HG03280 (cell line): ENCODE data around the gene TUBAL3.

Experiments used
- ATAC-seq: cut with Tn5 transposase; IDR thresholded peaks from one replicate; pipeline ENCODE4 v1.9.1; 2021; ENCODE audit warnings: mild to moderate bottlenecking, moderate library complexity; ENCODE audit not compliant: unreplicated experiment

Gene TUBAL3

DNA sequence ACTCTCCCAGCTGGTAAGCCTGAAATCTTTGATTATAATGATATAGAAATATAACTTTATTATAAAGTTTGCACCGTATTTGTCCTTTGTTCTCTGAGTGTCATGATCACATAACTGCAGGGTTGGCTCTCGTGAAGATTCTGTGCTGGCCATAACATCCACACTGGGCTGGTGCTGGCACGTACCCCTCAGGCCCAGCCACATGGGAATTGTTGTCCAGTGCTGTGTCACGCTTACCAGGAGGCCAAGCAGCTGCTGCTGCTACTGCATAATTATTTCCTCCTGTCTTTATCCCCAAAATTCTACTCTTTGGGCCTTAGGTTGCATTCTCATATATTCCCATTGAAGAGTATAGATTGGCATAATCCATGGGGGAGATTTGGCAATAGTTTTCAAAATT, 60.6 kb downstream of the TUBAL3 start:
- ATAC-seq = no peak

DNA sequence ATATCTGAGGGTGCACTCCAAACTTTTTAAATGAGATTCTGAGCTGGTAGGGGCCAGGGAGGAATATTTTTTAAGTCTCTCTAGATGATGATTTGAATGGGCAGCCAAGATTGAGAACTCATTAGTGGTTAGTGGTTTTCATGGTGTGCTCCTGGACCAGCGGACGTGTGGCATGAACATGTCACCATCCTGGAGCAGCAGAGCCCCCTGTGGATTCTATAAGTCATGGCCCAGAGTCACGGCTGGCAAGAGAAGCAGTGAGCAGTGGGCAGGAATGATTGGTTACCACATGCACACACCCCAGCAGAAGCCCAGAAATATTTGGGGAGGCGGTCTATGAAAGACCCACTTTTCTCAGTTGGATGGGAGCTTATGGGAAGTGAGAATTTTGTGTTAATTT, 61.1 kb downstream of the TUBAL3 start:
- ATAC-seq = no peak
